Fibroblast of peridontal ligament (primary cell): ENCODE measurements around the gene OSTF1.

Source experiments
- DNase-seq: peaks from one replicate; pipeline ENCODE4 v3.0.0-alpha.2; 2010; ENCODE audit errors: extremely low read depth

Gene OSTF1

GRCh38 chr9:75167281-75167680 lies 79.0 kb downstream of the OSTF1 start:
- DNase-seq = no peak

- DNase-seq = peak; percentile 52
Observed at GRCh38 chr9:75168270-75169178, 80.2 kb downstream of the OSTF1 start.

GRCh38 chr9:75169623-75170022 lies 81.3 kb downstream of the OSTF1 start:
- no peak for DNase-seq

GRCh38 chr9:75170898-75171360 lies 82.6 kb downstream of the OSTF1 start:
- no peak for DNase-seq

- no peak for DNase-seq
Observed at GRCh38 chr9:75175395-75175794, 87.1 kb downstream of the OSTF1 start.

GRCh38 chr9:75176037-75176436 lies 87.7 kb downstream of the OSTF1 start:
- no peak for DNase-seq

GRCh38 chr9:75181750-75182149 lies 93.4 kb downstream of the OSTF1 start:
- DNase-seq = no peak

- DNase-seq = no peak
Observed at GRCh38 chr9:75183306-75183705, 95.0 kb downstream of the OSTF1 start.

GRCh38 chr9:75184471-75184870 lies 96.2 kb downstream of the OSTF1 start:
- no peak for DNase-seq

GRCh38 chr9:75185585-75186170 lies 97.4 kb downstream of the OSTF1 start:
- no peak for DNase-seq

GRCh38 chr9:75186767-75187380 lies 98.6 kb downstream of the OSTF1 start:
- peak; percentile 55 for DNase-seq

GRCh38 chr9:75188756-75189155 lies 100.4 kb downstream of the OSTF1 start:
- DNase-seq = no peak

- DNase-seq = no peak
Observed at GRCh38 chr9:75190762-75191161, 102.4 kb downstream of the OSTF1 start.
